HG02798 (cell line): ENCODE data around the gene KERA.
"Not testable (repeated sequence)": the region's sequence is repeated elsewhere in the genome, so short reads cannot be mapped to it uniquely, and the experiment has no call there.

Experiments
- ATAC-seq: cut with Tn5 transposase; IDR thresholded peaks from one replicate; pipeline ENCODE4 v1.9.1; 2021; ENCODE audit warnings: mild to moderate bottlenecking; ENCODE audit not compliant: unreplicated experiment, poor library complexity

KERA gene

GRCh38 chr12:91057368-91058165 lies at the start of gene KERA:
Gene KERA (minus strand): TSS chr12:91058024. CDS start chr12:91056281, 1,743 bp downstream.
- no peak for ATAC-seq

DNA sequence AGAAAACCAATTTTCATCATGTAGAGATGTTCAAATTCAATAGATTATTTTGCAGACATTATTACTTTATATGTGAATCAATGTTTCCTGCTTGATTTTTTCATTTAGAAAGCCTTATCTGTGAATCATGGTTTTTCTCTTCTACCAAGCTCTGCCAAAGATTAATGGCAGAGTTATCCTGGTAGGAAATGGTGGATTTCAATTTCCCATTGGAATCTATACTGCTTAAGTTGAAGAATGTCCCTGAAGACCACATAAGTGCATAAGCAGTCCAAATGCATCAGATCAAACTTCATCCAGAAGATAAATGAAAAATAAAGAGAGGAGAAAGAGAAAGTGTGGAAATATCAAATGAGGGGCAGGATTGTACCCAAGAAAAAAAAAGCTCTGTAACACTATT lies 48.5 kb upstream of the KERA start:
- no peak for ATAC-seq

GRCh38 chr12:91105807-91106206 lies 48.0 kb upstream of the KERA start:
- no peak for ATAC-seq

GRCh38 chr12:91104812-91105466 lies 47.1 kb upstream of the KERA start:
- ATAC-seq, result peak; percentile 68

GRCh38 chr12:91103624-91104023 lies 45.8 kb upstream of the KERA start:
- no peak for ATAC-seq

DNA sequence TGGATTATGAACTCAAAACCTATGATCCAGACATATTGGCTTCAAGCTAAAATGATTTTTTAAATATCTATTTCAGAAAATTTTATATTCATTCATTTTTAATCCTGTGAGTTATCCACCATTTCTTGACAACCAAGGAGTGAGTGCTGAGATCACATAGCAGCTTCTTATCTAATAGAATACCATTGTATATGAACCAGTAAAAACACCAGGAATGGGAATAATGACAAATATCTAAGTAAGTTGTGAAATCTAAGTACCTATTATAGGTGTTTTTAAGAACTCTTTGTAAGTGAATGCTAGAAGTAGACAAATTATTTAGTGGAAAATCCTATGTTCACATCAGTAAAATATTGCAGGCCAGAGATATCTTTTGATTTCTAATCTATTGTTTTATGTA lies 45.3 kb upstream of the KERA start:
- no peak for ATAC-seq

- no peak for ATAC-seq
Measured at GRCh38 chr12:91100906-91101305, 43.1 kb upstream of the KERA start.

GRCh38 chr12:91099836-91100235 lies 42.0 kb upstream of the KERA start:
- no peak for ATAC-seq

DNA sequence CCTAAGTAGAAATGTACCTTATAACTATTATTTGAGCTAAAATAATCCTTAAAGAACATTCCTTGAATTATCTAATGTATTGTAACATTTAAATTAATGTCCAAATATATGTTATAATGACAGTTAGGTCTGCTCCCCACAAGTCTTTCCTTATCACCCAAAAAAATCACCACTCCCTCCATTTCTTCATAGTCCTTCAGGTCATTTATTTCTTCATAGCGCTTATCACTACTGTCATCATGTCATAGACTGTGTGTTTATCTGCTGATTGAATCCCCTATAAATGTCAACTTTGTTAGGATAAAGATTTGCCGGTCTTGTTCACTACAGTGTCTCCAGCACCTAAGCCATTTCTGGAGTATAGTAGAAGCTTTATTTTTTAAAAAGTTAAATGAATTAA lies 41.5 kb upstream of the KERA start:
- ATAC-seq, result no peak

- no peak for ATAC-seq
Measured at GRCh38 chr12:91098941-91099340, 41.1 kb upstream of the KERA start.

DNA sequence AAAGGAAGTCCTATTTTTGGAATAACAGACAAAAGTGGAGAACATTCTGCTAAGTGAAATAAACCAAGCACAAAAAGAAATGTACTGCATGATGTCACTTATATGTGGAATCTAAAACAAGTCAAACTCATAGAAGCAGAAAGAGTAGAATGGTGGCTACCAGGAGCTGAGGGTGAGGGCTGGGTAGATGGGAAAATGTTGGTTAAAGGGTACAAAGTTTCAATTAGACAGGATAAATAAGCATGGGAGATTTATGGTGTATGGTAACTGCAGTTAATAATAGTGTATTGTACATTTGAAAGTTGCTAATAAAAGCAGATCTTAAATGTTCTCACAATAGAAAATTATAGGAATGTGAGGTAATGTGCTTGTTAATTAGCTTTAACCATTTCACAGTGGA lies 40.6 kb upstream of the KERA start:
- no peak for ATAC-seq

DNA sequence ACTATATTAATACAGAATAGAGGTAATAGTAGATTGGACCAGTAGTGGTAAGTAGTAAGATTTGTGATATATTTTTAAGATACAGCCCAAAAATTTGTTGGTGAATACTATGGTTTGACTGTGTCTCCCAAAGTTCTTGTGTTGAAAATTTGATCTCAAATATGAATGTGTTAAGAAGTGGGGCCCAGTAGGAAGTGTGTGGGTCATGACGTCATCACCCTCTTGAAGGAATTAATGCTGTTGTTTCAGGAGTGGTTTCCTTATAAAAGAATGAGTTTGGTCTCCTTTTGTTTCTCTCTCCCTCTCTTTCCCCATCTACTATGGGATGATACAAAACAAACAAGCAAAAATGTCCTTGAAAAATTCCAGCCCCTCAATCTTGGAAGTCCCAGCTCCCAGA lies 37.1 kb upstream of the KERA start:
- no peak for ATAC-seq

- ATAC-seq, result no peak
Measured at GRCh38 chr12:91094032-91094662, 36.3 kb upstream of the KERA start.

DNA sequence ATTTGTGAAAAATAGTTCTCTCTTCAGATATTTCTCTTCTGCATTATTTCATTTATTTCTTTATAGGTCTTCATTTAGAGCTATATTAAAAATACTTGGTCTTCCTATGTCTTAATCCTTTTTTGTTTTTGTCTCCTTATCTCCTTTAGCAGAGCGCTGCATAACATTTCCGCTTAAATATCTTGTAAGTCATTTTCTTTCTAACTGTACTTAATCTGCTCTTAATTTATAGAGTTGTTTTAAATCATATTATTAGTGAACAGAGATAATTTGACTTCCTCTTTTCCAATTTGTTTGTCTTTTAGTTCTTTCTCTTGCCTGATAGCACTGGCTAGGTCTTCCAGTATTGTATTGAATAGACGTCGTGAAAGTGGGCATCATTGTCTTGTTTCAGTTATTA lies 35.5 kb upstream of the KERA start:
- no peak for ATAC-seq

DNA sequence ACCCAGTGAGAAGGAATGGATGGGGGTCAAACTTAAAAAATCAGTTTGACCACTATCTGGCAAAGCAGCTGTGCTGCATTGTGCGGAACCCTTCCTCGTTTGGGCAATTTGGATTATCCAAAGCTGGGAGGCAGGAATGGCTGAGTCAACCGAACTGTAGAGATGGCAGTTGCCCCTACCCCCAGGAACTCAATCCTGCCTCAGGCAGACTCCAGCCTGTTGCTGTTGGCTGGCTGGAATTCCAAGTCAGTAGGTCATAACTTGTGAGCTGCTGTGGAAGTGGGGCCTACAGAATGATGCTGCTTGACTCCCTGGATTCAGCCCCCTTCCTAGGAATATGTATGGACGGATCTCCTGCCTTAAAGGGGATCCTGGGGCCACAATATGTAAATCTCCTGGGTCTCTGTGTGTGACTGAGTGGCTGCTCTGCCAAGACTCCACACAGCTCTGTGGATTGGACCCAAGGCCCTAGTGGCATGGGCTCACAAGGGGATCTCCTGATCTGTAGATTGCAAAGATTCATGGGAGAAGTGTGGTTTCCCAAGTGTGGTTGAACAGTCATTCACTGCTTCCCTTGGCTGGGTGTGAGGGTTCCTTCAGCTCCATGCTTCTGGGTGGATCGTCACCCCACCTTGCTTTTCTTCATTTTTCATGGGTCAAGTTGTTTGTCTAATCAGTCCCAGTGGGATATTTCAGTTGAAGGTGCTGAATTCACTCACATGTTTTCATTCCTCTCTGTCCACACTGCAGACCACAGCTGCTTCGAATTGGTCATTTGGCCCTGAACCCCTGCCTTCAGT lies 34.3 kb upstream of the KERA start:
- ATAC-seq, result no peak

DNA sequence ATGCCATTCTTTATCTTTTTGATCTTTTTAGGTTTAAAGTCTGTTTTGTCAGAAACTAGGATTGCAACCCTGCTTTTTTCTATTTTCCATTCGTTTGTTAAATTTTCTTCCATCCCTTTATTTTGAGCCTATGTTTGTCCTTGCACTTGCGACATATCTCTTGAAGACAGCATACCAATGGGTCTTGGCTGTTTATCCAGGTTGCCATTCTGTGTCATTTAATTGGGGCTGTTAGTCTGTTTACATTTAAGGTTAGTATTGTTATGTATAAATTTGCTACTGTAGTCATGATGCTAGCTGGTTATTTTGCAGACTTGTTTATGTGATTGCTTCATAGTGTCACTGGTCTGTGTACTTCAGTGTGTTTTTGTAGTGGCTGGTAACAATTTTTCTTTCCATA lies 32.1 kb upstream of the KERA start:
- not testable (repeated sequence) for ATAC-seq

DNA sequence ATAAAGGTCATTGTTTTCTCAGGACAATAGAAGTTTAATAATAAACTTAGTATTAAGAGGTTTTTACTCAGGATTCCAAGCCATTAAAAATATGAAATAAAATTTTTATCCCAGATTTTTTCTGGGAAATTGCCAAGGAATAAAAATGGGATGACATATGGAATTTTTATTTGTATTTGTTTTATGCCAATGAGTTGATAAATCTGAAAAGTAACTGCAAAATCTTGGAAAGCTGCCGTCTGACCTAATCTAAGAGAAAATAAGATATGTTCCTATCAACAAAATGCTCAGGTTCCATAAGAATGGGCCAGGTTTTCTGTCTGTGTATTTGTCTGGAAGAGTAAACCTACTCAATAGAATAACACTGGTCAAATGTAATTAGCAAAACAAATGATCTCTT lies 22.2 kb upstream of the KERA start:
- no peak for ATAC-seq

- no peak for ATAC-seq
Measured at GRCh38 chr12:91078501-91078900, 20.7 kb upstream of the KERA start.

GRCh38 chr12:91077228-91077954 lies 19.6 kb upstream of the KERA start:
- no peak for ATAC-seq

GRCh38 chr12:91074851-91075250 lies 17.0 kb upstream of the KERA start:
- ATAC-seq, result no peak
